HEK293T (cell line): ENCODE data around the gene MUCL3.

Experiments used
- ELF4 ChIP-seq: fragments of 450-650 bp; IDR thresholded peaks from 2 replicates; pipeline ENCODE4 v1.6.1; 2017; ENCODE audit warnings: antibody characterized with exemption
- LEF1 ChIP-seq: fragments of 450-650 bp; IDR thresholded peaks from 2 replicates; pipeline ENCODE4 v1.6.1; 2017; ENCODE audit warnings: mild to moderate bottlenecking, borderline replicate concordance
- SP1 ChIP-seq: fragments of 450-650 bp; IDR thresholded peaks from 2 replicates; pipeline ENCODE4 v1.6.1; 2017
- SUZ12 ChIP-seq: fragments of 450-650 bp; IDR thresholded peaks from 2 replicates; pipeline ENCODE4 v1.6.1; 2016; ENCODE audit warnings: mild to moderate bottlenecking
- ZNF384 ChIP-seq: fragments of 450-650 bp; IDR thresholded peaks from 2 replicates; pipeline ENCODE4 v1.6.1; 2016

GRCh38 chr6:30964075-30964474, 23.3 kb downstream of the MUCL3 start:
- TF ChIP-seq SP1 = no peak
- TF ChIP-seq SUZ12 = no peak
- no peak for TF ChIP-seq LEF1
- TF ChIP-seq ZNF384 = no peak
- TF ChIP-seq ELF4 = no peak
